Measurements from ENCODE around the gene CLIC1. TPM values are rescaled to one million over a fixed set of nuclear protein-coding genes. Genes with fewer than 3 reads are reported as not detected.

CLIC1 gene
- polyA plus RNA-seq, 1 donor (not counting 4 experiments of a cell fraction or from before 2014, with no cell fraction given), result 832 TPM

DNA sequence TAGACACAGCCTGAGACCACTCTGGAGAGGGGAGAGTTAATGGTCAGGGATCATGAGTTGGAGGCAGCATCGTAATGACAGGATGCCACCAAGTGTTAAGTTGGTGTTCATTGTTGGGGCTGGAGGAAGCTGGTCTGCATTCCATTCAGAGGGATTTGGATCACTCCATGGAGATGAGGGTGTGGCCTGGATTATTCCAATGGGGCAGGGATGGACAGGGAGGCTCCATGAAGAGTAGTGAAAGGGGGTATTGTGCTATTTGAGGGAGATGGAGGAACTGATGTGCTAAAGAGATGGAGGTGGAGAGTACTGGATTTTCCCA, 27.2 kb upstream of the CLIC1 start:
- Histone ChIP-seq H3K27ac (ENCODE audit: control insufficient read depth, insufficient read depth, low read length) (no peak overlapping the region), H3K36me3 (ENCODE audit: control insufficient read depth in 2 of 2, extremely low read depth in 1 of 2, insufficient read depth in 2 of 2, low read length in 2 of 2) (peaks cover 6 to 13% of the 10 kb centered on the region in 2 experiments), H3K9me3 (ENCODE audit: control insufficient read depth, low read depth, low read length) (no peaks in the 10 kb centered on the region), H3K4me2 (ENCODE audit: control insufficient read depth, extremely low read depth, insufficient read depth, low read depth, low read length) (no peak overlapping the region), H4K20me1 (ENCODE audit: control insufficient read depth, extremely low read depth, insufficient read depth, low read length) (no peaks in the 10 kb centered on the region), H3K27me3 (ENCODE audit: control insufficient read depth, extremely low read depth, insufficient read depth, low read length) (no peaks in the 10 kb centered on the region), H2AFZ (ENCODE audit: control insufficient read depth, low read length) (no peak overlapping the region), H3K9ac (ENCODE audit: control insufficient read depth, extremely low read depth, insufficient read depth, low read length) (no peak overlapping the region), H3K79me2 (ENCODE audit: control insufficient read depth, insufficient read depth, low read length) (no peaks in the 10 kb centered on the region), H3K9me1 (ENCODE audit: control insufficient read depth, extremely low read depth, insufficient read depth, low read length) (no peaks in the 10 kb centered on the region), H3K4me1 (ENCODE audit: control insufficient read depth, extremely low read depth, insufficient read depth, low read length) (peaks cover 5% of the 10 kb centered on the region), H3K4me3 (ENCODE audit: control insufficient read depth in 2 of 3, extremely low read depth in 1 of 3, insufficient read depth in 2 of 3, low read depth in 1 of 3, low read length in 3 of 3) (no peak overlapping the region)
- no peak for TF ChIP-seq EZH2 (IDR thresholded peaks at IDR 0.05; ENCODE audit: low read length)
- TF ChIP-seq, protein P1, sequence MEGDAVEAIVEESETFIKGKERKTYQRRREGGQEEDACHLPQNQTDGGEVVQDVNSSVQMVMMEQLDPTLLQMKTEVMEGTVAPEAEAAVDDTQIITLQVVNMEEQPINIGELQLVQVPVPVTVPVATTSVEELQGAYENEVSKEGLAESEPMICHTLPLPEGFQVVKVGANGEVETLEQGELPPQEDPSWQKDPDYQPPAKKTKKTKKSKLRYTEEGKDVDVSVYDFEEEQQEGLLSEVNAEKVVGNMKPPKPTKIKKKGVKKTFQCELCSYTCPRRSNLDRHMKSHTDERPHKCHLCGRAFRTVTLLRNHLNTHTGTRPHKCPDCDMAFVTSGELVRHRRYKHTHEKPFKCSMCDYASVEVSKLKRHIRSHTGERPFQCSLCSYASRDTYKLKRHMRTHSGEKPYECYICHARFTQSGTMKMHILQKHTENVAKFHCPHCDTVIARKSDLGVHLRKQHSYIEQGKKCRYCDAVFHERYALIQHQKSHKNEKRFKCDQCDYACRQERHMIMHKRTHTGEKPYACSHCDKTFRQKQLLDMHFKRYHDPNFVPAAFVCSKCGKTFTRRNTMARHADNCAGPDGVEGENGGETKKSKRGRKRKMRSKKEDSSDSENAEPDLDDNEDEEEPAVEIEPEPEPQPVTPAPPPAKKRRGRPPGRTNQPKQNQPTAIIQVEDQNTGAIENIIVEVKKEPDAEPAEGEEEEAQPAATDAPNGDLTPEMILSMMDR (optimal IDR thresholded peaks at IDR 0.05 in 1 of 3, IDR thresholded peaks at IDR 0.05 in 1 of 3, conservative IDR thresholded peaks at IDR 0.05 in 1 of 3; ENCODE audit: extremely low read depth in 1 of 3, insufficient read depth in 2 of 3, low read length in 3 of 3), result peak in 1 of 3 experiments; percentile 55
- DNase-seq (ENCODE audit: low read depth, low spot score) (no peak), FAIRE-seq (peak; percentile 68)
- dilution Hi-C loops (cut with MboI; ENCODE audit: extremely low pct_ligation_motif_present, low sequenced_read_pairs), result no loop called here

DNA sequence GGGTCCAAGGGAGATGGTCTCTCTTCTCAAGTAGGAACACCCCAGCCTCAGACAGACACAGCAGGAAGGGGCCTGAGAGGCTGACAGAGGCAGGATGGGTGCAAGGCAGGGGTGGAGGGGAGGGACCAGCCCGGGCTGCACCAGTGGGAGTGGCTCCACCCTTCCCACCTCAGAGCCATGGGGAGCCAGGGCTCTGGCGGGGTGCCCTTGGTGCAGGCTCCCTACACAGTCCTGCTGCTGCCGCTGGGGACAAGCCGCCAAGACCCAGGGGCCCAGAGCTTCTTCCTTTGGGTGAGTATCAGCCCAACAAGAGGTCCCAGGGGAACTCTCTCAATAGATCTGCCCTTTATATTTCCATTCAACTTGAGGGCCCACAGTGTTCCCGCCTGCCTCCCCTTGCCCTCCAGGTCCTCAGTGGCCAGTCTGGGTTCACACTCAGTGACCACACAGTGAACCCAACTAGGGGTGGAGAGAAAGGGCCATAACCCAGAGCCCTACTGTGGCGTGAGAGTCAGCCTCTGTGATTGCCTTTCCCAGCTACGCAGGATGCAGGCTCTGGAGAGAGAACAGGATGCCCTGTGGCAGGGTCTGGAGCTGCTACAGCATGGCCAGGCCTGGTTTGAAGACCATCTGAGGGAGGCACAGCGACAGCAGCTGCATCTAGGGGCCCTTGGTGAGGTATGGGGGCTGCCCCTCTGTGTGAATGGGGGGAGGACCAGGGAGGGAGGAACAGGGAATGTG, 26.7 kb upstream of the CLIC1 start:
- Histone ChIP-seq H2AFZ (ENCODE audit: control insufficient read depth, low read length) (no peak overlapping the region), H3K4me1 (ENCODE audit: control insufficient read depth, extremely low read depth, insufficient read depth, low read length) (peaks cover 5% of the 10 kb centered on the region), H3K79me2 (ENCODE audit: control insufficient read depth, insufficient read depth, low read length) (no peaks in the 10 kb centered on the region), H3K9ac (ENCODE audit: control insufficient read depth, extremely low read depth, insufficient read depth, low read length) (no peak overlapping the region), H3K36me3 (ENCODE audit: control insufficient read depth in 2 of 2, extremely low read depth in 1 of 2, insufficient read depth in 2 of 2, low read length in 2 of 2) (peaks cover 6 to 13% of the 10 kb centered on the region in 2 experiments), H3K4me3 (ENCODE audit: control insufficient read depth in 2 of 3, extremely low read depth in 1 of 3, insufficient read depth in 2 of 3, low read depth in 1 of 3, low read length in 3 of 3) (no peak overlapping the region), H3K27me3 (ENCODE audit: control insufficient read depth, extremely low read depth, insufficient read depth, low read length) (no peaks in the 10 kb centered on the region), H3K4me2 (ENCODE audit: control insufficient read depth, extremely low read depth, insufficient read depth, low read depth, low read length) (no peak overlapping the region), H3K9me1 (ENCODE audit: control insufficient read depth, extremely low read depth, insufficient read depth, low read length) (no peaks in the 10 kb centered on the region), H3K9me3 (ENCODE audit: control insufficient read depth, low read depth, low read length) (no peaks in the 10 kb centered on the region), H3K27ac (ENCODE audit: control insufficient read depth, insufficient read depth, low read length) (no peak overlapping the region), H4K20me1 (ENCODE audit: control insufficient read depth, extremely low read depth, insufficient read depth, low read length) (no peaks in the 10 kb centered on the region)
- FAIRE-seq, result no peak
- dilution Hi-C loops (cut with MboI; ENCODE audit: extremely low pct_ligation_motif_present, low sequenced_read_pairs), result no loop called here
- TF ChIP-seq, protein P1 (optimal IDR thresholded peaks at IDR 0.05 in 1 of 3, IDR thresholded peaks at IDR 0.05 in 1 of 3, conservative IDR thresholded peaks at IDR 0.05 in 1 of 3; ENCODE audit: extremely low read depth in 1 of 3, insufficient read depth in 2 of 3, low read length in 3 of 3), result no peak
- no peak for TF ChIP-seq EZH2 (IDR thresholded peaks at IDR 0.05; ENCODE audit: low read length)
- DNase-seq (ENCODE audit: low read depth, low spot score), result no peak

Data from keratinocyte (primary cell).